HG03095 (cell line): ENCODE measurements around the gene SEPTIN7.

Source experiments
- ATAC-seq: cut with Tn5 transposase; IDR thresholded peaks from one replicate; pipeline ENCODE4 v1.9.1; 2021; ENCODE audit warnings: moderate library complexity; ENCODE audit not compliant: unreplicated experiment

SEPTIN7 gene

GRCh38 chr7:35785250-35785649, 15.6 kb upstream of the SEPTIN7 start:
- no peak for ATAC-seq

- no peak for ATAC-seq
Observed at GRCh38 chr7:35787925-35788324, 12.9 kb upstream of the SEPTIN7 start.

- ATAC-seq = no peak
Observed at GRCh38 chr7:35792472-35792871, 8.4 kb upstream of the SEPTIN7 start.

- no peak for ATAC-seq
Observed at GRCh38 chr7:35792873-35793489, 7.9 kb upstream of the SEPTIN7 start.

- ATAC-seq = no peak
Observed at GRCh38 chr7:35797311-35797710, 3.5 kb upstream of the SEPTIN7 start.

- peak; percentile 37 for ATAC-seq
Observed at GRCh38 chr7:35799846-35800717, 775 bp upstream of the SEPTIN7 start.

GRCh38 chr7:35801392-35802101, 690 bp downstream of the SEPTIN7 start:
- peak; percentile 24 for ATAC-seq

GRCh38 chr7:35802102-35802466, 1.2 kb downstream of the SEPTIN7 start:
- ATAC-seq = no peak

GRCh38 chr7:35802649-35803048, 1.8 kb downstream of the SEPTIN7 start:
- no peak for ATAC-seq

GRCh38 chr7:35804231-35804970, 3.5 kb downstream of the SEPTIN7 start:
- ATAC-seq = no peak

- no peak for ATAC-seq
Observed at GRCh38 chr7:35805876-35806275, 5.0 kb downstream of the SEPTIN7 start.

- no peak for ATAC-seq
Observed at GRCh38 chr7:35816514-35816913, 15.7 kb downstream of the SEPTIN7 start.

- no peak for ATAC-seq
Observed at GRCh38 chr7:35817181-35817580, 16.3 kb downstream of the SEPTIN7 start.

GRCh38 chr7:35817930-35818329, 17.1 kb downstream of the SEPTIN7 start:
- no peak for ATAC-seq

GRCh38 chr7:35818513-35818912, 17.7 kb downstream of the SEPTIN7 start:
- ATAC-seq = no peak

GRCh38 chr7:35819310-35819709, 18.5 kb downstream of the SEPTIN7 start:
- ATAC-seq = no peak

GRCh38 chr7:35819954-35820703, 19.3 kb downstream of the SEPTIN7 start:
- no peak for ATAC-seq

- ATAC-seq = no peak
Observed at GRCh38 chr7:35820858-35821257, 20.0 kb downstream of the SEPTIN7 start.

- no peak for ATAC-seq
Observed at GRCh38 chr7:35823440-35823839, 22.6 kb downstream of the SEPTIN7 start.

GRCh38 chr7:35825974-35826373, 25.1 kb downstream of the SEPTIN7 start:
- no peak for ATAC-seq
